Epithelial cell of esophagus (primary cell): ENCODE data around the gene SLC12A2.

Experiments used
- DNase-seq: peaks from one replicate; pipeline ENCODE4 v3.0.0; 2010; ENCODE audit warnings: low read depth
- H3K4me3 ChIP-seq: 2 replicates; pipeline ENCODE4 v1.5.1; 2011; ENCODE audit warnings: mild to moderate bottlenecking, low read length, control low read depth
- CTCF ChIP-seq: IDR thresholded peaks from 2 replicates; pipeline ENCODE4 v1.5.1; 2011; ENCODE audit warnings: low read depth, mild to moderate bottlenecking, low read length, control low read depth, inconsistent platforms; ENCODE audit not compliant: insufficient read depth; ENCODE audit errors: missing control alignments

SLC12A2 gene

GRCh38 chr5:128093368-128093767, 9.8 kb downstream of the SLC12A2 start:
- no peak for TF ChIP-seq CTCF
- DNase-seq = peak; percentile 7
- H3K4me3 ChIP-seq = no peak overlapping the region

GRCh38 chr5:128097224-128097623, 13.7 kb downstream of the SLC12A2 start:
- TF ChIP-seq CTCF = no peak
- no peak for DNase-seq
- H3K4me3 ChIP-seq = no peak overlapping the region

GRCh38 chr5:128097781-128098180, 14.2 kb downstream of the SLC12A2 start:
- no peak overlapping the region for H3K4me3 ChIP-seq
- DNase-seq = no peak
- TF ChIP-seq CTCF = no peak

GRCh38 chr5:128099944-128100343, 16.4 kb downstream of the SLC12A2 start:
- H3K4me3 ChIP-seq = no peak overlapping the region
- TF ChIP-seq CTCF = no peak
- DNase-seq = no peak

GRCh38 chr5:128100860-128101557, 17.4 kb downstream of the SLC12A2 start:
- TF ChIP-seq CTCF = no peak
- no peak overlapping the region for H3K4me3 ChIP-seq
- DNase-seq = no peak

- DNase-seq = no peak
- no peak for TF ChIP-seq CTCF
- H3K4me3 ChIP-seq = no peak overlapping the region
These were observed 18.1 kb downstream of the SLC12A2 start for GRCh38 chr5:128101676-128102075.

GRCh38 chr5:128105203-128105602, 21.6 kb downstream of the SLC12A2 start:
- TF ChIP-seq CTCF = no peak
- H3K4me3 ChIP-seq = no peak overlapping the region
- DNase-seq = no peak
